GM13976 (cell line): ENCODE data around the gene PRSS22.

Experiments
- DNase-seq: peaks from one replicate; pipeline ENCODE4 v3.0.0; 2012; ENCODE audit warnings: low spot score
- in situ Hi-C: fragments of 300-500 bp; cut with MboI; formaldehyde crosslinking; loops from one replicate; pipeline ENCODE4 v1.12.0; 2022; ENCODE audit warnings: low sequenced_read_pairs, mixed read lengths, inconsistent platforms; ENCODE audit not compliant: unreplicated experiment
- TF ChIP-seq, protein P1 (sequence below): IDR thresholded peaks from 2 replicates; pipeline ENCODE4 v1.5.1; 2012; ENCODE audit warnings: borderline replicate concordance, mild to moderate bottlenecking; ENCODE audit not compliant: insufficient read depth; ENCODE audit errors: extremely low read depth, missing control alignments, control extremely low read depth

Gene PRSS22

DNA sequence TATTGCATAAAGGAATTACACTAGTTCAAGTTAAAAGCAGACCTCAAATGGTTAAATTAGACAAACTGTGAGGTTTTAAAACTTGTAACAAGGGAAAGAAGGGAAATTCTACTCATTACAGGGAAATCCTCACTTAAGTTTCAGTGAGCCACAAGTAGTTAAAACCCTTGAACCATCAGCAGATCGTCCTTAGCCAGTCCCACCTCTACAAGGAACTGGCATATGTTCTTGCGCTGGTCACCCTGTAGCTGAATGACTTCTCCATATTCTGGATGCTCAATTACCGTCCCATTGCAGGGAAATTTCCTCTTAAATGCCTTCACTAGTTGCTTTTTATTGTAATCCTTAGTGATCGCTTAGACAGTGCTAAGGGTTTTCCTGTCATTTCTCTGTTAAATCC, 35.5 kb downstream of the PRSS22 start:
- TF ChIP-seq, protein P1, sequence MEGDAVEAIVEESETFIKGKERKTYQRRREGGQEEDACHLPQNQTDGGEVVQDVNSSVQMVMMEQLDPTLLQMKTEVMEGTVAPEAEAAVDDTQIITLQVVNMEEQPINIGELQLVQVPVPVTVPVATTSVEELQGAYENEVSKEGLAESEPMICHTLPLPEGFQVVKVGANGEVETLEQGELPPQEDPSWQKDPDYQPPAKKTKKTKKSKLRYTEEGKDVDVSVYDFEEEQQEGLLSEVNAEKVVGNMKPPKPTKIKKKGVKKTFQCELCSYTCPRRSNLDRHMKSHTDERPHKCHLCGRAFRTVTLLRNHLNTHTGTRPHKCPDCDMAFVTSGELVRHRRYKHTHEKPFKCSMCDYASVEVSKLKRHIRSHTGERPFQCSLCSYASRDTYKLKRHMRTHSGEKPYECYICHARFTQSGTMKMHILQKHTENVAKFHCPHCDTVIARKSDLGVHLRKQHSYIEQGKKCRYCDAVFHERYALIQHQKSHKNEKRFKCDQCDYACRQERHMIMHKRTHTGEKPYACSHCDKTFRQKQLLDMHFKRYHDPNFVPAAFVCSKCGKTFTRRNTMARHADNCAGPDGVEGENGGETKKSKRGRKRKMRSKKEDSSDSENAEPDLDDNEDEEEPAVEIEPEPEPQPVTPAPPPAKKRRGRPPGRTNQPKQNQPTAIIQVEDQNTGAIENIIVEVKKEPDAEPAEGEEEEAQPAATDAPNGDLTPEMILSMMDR = no peak
- in situ Hi-C loops = no loop called here
- DNase-seq = no peak

DNA sequence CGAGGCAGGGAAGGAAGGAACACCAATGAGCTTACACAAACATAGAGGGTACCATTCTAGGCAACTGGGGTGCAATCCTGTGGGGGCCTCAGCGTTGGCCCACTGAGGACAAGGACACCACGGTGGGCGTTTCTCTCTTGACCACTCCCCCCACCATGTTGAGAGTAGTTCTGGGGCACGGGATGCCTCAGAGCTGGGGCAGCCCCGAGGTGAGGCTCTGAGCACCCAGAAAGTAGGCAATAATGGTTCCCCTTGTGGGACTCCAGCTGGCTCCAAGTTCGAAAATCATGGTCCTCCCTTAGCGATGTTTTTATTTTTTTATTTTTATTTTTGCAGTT, 35.8 kb downstream of the PRSS22 start:
- DNase-seq = no peak
- in situ Hi-C loops = no loop called here
- TF ChIP-seq, protein P1 = no peak

DNA sequence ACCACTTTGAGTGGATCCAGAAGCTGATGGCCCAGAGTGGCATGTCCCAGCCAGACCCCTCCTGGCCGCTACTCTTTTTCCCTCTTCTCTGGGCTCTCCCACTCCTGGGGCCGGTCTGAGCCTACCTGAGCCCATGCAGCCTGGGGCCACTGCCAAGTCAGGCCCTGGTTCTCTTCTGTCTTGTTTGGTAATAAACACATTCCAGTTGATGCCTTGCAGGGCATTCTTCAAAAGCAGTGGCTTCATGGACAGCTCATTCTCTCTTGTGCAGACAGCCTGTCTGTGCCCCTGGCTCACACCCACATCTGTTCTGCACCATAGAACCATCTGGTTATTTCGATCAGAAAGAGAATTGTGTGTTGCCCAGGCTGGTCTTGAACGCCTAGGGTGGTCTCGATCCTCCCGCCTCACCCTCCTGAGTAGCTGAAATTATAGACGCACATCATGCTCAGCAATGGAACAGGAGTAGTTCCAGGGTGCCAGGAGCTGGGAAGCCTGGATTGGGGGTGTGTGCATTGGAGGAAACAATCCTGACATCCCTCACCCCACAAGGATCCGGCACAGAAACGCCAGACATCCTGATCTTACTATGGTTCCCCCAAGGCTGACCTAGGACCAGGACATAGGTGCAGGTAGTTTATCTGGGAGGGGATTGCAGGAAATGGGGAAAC, 36.3 kb downstream of the PRSS22 start:
- in situ Hi-C loops = no loop called here

DNA sequence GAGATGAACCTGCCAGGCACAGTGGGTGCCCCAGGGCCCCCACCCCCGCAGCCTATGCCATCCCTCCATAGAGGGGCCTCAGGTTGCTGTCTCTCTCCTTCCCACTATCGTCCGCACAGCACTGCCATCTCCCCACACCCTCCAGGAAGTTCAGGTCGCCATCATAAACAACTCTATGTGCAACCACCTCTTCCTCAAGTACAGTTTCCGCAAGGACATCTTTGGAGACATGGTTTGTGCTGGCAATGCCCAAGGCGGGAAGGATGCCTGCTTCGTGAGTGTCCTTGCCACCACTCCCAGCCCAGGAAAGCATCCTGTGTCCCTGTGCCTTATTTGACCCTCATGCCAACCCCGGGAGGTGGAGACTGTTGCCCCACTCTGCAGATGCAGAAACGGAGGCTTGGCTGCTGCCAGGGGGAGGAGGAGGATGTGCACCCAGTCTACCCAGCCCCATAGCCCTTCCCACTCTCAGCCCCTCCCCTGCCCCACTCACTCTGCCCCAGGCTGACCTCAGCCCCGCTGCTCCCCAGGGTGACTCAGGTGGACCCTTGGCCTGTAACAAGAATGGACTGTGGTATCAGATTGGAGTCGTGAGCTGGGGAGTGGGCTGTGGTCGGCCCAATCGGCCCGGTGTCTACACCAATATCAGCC, 37.0 kb downstream of the PRSS22 start:
- no peak for DNase-seq
- TF ChIP-seq, protein P1 = no peak
- in situ Hi-C loops = no loop called here

More for the DNA sequence above, 36.3 kb downstream of the PRSS22 start:
- TF ChIP-seq, protein P1 = no peak
- DNase-seq = no peak

DNA sequence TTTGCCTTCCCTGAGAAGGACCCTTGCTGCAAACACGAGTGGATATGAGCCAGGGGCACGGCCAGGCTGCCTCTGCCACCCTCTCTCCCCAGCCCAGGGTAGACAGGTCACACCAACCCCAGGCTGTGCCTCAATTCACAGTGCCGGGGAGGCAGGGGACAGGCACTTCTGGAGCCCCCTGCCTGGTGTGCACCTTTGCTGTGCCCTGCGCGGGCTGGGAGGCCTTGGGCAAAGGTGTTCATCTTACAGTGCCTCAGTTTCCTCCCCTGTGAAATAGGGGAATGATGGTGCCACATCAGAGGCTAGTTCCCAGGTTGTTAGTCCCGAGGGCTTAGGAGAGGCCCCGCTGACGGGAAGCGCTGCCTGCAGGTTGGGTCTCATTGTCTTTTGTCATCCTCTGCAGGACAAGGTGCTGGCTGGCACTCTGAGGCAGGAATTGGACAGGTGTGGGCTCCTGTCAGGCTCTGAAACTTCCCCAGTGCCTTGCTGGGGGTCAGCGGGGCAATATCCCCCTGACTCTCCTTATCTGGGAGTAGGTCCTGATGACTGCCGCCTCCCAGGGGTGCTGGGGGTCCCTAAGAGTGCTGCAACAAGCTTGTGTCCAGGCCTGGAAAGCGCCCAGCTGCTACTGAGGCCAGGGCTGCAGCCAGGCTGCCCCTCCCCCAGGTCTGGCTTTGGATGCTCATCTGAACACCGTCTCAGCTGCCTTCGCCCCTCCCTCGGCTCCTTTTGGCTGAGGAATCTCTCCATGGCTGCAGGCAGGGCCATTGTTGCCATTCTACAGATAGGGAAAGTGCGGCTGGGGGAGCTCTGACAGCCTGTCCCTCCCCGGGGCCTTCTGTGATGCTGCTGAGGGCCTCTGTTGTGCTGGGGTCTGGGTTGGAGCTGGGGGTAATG, 37.8 kb downstream of the PRSS22 start:
- DNase-seq = no peak
- in situ Hi-C loops = no loop called here
- TF ChIP-seq, protein P1 = no peak

DNA sequence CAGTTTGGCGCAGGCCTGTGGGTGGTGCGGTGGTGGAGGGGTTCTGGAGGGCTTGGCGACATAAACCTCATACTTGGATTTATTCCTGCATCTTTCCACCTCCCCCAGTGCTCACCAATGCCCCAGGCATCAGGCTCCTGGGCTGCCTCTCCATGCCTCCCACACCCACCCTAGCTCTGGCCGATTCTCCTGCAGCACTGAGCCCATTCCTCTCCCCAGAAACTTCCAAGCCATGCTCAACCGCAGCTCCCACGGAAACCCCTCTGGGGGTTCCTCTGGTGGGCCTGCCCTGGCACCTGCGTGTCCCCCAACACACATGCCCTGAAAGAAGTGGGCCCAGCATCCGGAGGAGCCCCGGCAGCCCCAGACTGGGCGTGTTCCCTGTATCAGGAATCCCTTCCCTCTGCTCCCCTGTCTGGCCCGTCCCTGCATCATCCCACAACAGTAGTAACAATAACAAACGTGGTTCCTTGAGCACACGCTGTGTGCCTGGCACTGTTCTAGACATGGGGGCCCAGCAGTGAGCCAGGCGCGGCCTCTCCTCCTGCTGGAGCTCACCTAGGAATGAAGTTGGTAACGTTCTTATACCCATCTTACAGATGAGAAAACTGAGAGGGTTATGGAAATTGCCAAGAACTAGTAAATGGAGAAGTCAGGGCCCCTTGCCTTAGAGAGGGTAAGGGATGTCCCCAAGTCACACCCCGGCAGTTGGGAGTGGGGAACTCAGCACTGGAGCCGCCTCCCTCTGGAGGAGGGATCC, 38.6 kb downstream of the PRSS22 start:
- in situ Hi-C loops = no loop called here
- TF ChIP-seq, protein P1 = no peak
- no peak for DNase-seq
